Activated CD8-positive, alpha-beta memory T cell treated with anti-CD3 and anti-CD28 coated beads, Interleukin-2, amount 10 ng/mL, durations not matched to agents 7 days and 5 days (primary cell): Measurements from ENCODE around the gene RAMP2. TPM values are rescaled to one million over a fixed set of nuclear protein-coding genes. Genes with fewer than 3 reads are reported as not detected.
"Not testable (repeated sequence)": the region's sequence is repeated elsewhere in the genome, so short reads cannot be mapped to it uniquely, and the experiment has no call there.

Experiments
- ATAC-seq: fragments of 150-1000 bp; cut with Tn5 transposase; one replicate; pipeline ENCODE4 v1.10.0; 2021; ENCODE audit warnings: moderate library complexity
- CTCF ChIA-PET: fragments of 350-600 bp; sonication (Branson Sonifier 250); formaldehyde crosslinking; loops from one replicate; lab custom pipeline; 2021; ENCODE audit warnings: antibody characterized with exemption; lab: Charles Lee
- DNase-seq: peaks from one replicate; pipeline ENCODE4 v3.0.0-alpha.2; 2020
- H3K27ac Mint-ChIP-seq: one replicate; pipeline ENCODE4 v1.8.0; 2021; ENCODE audit warnings: mild to moderate bottlenecking, mixed read lengths
- H3K27me3 Mint-ChIP-seq: one replicate; pipeline ENCODE4 v1.8.0; 2021; ENCODE audit warnings: mixed read lengths
- H3K36me3 Mint-ChIP-seq: one replicate; pipeline ENCODE4 v1.8.0; 2021; ENCODE audit warnings: mild to moderate bottlenecking, mixed read lengths
- H3K4me1 Mint-ChIP-seq: one replicate; pipeline ENCODE4 v1.8.0; 2021; ENCODE audit warnings: mixed read lengths
- H3K4me3 Mint-ChIP-seq: one replicate; pipeline ENCODE4 v1.8.0; 2021; ENCODE audit warnings: mild to moderate bottlenecking, moderate library complexity, mixed read lengths
- H3K9me3 Mint-ChIP-seq: one replicate; pipeline ENCODE4 v1.8.0; 2022; ENCODE audit warnings: low read depth, mixed read lengths
- total RNA-seq, 2 experiments: library from RNA; stranded (reverse); gene quantifications; one replicate each; pipeline ENCODE4 v1.2.3, GENCODE V29; 2021

The RAMP2 gene
- total RNA-seq, 2 experiments from 2014 or later = not detected

DNA sequence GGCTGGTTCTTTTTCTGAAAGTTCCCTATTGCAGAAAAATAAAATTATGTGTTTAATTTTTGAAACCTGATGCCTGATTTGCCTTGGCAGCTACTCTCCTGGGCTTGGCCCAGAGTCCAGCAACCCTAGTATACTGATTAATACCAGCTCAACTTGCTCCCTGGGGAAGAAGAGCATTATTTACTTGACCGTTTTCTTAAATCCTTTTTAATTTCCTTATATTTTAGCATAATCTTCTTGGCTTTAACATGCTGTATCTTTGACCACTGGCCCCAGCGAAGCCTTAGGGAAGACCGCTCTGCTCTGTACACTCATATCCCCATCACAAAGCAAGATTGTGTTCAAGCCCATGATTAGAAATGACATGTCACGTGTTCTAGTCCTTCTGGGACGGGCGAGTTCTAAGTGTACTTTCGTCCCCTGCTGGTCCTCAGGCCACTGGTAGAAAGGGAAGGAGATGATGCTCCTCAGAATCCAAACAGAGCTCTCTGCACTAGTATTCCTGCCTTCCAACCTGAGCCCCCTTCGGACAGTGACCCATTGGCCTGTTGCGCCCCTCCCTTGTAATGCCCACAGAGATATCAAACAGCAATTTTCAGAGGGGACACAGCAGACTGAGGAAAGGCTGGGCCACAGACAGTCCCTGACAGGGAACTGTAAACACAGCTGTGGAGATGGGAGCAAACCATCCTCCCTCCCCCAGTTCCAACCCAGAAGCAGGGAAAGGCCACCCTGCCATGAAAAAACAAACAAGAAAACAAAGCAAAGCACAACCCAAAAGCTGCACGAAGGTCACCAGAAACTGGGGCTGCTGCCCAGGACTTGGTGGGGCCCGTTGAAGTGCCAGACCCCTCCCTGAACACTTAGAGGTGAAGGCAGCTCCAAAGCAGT, 11.9 kb upstream of the RAMP2 start:
- Mint-ChIP-seq H3K4me1 (peaks cover 9% of the 10 kb centered on the region), H3K36me3 (no peaks in the 10 kb centered on the region), H3K27ac (no peak overlapping the region), H3K27me3 (peaks cover 58% of the 10 kb centered on the region), H3K9me3 (no peaks in the 10 kb centered on the region), H3K4me3 (no peak overlapping the region)
- CTCF ChIA-PET = interaction anchor here (1.1 to 2.8 kb wide), 7 partner anchors 12 to 171 kb away, joined by 3 to 11 read pairs (median 3); partner anchors contain the start of gene RAMP2
- ATAC-seq = no peak
- no peak for DNase-seq

DNA sequence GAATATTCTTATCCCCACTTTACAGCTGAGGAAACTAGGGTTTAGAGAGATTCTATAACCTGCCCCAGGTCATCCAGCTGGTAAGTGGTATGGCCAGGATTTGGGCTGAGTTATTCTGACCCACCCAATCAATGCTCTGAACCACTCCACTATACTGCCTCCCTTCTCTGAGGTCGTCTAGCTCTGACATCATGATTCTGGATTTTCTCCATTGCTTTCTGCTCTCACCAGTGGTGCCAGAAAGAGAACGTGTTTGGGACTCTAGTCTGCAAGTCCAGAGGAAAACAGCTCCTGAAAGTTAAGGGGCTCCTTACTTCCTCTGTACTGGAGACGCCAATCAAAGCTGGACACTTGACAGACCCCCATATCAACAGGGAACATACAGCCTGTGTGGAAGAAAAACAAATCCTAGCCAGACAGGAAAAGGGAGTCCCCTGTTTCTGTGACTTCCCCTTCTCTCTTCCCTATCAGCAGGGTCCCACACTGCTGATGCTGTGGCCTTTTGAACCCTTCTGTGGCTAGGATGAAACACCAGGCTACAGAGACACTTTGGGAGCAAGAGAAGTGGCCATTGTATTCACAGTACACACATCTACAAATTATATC, 10.2 kb upstream of the RAMP2 start:
- DNase-seq = no peak
- H3K9me3 Mint-ChIP-seq = no peaks in the 10 kb centered on the region
- no peak overlapping the region for H3K27ac Mint-ChIP-seq
- peaks cover 64% of the 10 kb centered on the region for H3K27me3 Mint-ChIP-seq
- H3K36me3 Mint-ChIP-seq = no peaks in the 10 kb centered on the region
- CTCF ChIA-PET = interaction anchor here (1.5 to 2.8 kb wide), 3 partner anchors 10 to 28 kb away, joined by 3 to 11 read pairs (median 6); partner anchors contain the start of gene RAMP2
- no peak overlapping the region for H3K4me3 Mint-ChIP-seq
- no peaks in the 10 kb centered on the region for H3K4me1 Mint-ChIP-seq
- no peak for ATAC-seq

DNA sequence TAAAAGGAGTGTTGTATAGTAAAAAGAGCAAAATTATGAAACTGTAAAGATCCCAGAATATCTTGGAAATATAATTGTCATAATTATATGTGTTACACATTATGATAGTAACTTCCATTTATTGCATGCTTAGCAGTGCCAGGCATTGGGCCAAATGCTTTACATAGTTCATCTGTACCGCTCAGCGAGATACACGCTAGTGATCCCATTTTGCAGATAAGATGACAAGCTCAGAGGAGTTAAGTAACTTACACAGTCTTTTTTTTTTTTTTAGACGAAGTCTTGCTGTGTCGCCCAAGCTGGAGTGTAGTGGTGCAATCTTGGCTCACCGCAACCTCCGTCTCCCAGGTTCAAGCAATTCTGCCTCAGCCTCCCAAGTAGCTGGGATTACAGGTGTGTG, 9.4 kb upstream of the RAMP2 start:
- CTCF ChIA-PET = interaction anchor here (2.8 kb wide), 1 partner anchor 12 kb away, joined by 11 read pairs; no protein-coding TSS in a partner anchor
- Mint-ChIP-seq H3K27ac (no peak overlapping the region), H3K36me3 (no peaks in the 10 kb centered on the region), H3K4me3 (no peak overlapping the region), H3K27me3 (peaks cover 63% of the 10 kb centered on the region), H3K4me1 (no peaks in the 10 kb centered on the region), H3K9me3 (no peaks in the 10 kb centered on the region)
- ATAC-seq = no peak
- no peak for DNase-seq

DNA sequence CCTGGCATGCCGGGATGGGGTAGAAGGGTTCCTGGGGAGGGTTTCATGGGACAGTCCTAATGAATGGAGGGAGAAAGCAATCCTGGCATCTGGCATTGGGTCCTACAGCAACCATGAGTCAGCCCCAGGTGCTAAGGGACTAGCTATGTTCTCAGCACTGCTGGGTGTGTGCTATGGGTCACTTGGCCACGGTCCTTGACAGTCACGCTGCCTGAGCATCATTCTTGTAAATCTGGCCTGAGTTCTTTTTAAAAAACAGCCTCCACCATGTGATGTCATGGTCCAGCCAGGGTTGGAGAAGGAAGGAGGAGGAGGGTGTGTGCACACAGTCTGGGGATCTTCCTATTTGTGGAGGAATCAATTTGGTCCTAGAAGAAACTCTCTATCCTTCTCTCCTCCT, 6.2 kb upstream of the RAMP2 start:
- no peaks in the 10 kb centered on the region for H3K4me1 Mint-ChIP-seq
- DNase-seq (no peak), ATAC-seq (no peak)
- H3K4me3 Mint-ChIP-seq = no peak overlapping the region
- CTCF ChIA-PET = interaction anchor here (1.0 to 1.5 kb wide), 3 partner anchors 9 to 177 kb away, joined by 3 to 7 read pairs (median 7); partner anchors contain the start of gene PSMC3IP
- H3K27ac Mint-ChIP-seq = no peak overlapping the region
- no peaks in the 10 kb centered on the region for H3K9me3 Mint-ChIP-seq
- peaks cover 62% of the 10 kb centered on the region for H3K27me3 Mint-ChIP-seq
- H3K36me3 Mint-ChIP-seq = no peaks in the 10 kb centered on the region

DNA sequence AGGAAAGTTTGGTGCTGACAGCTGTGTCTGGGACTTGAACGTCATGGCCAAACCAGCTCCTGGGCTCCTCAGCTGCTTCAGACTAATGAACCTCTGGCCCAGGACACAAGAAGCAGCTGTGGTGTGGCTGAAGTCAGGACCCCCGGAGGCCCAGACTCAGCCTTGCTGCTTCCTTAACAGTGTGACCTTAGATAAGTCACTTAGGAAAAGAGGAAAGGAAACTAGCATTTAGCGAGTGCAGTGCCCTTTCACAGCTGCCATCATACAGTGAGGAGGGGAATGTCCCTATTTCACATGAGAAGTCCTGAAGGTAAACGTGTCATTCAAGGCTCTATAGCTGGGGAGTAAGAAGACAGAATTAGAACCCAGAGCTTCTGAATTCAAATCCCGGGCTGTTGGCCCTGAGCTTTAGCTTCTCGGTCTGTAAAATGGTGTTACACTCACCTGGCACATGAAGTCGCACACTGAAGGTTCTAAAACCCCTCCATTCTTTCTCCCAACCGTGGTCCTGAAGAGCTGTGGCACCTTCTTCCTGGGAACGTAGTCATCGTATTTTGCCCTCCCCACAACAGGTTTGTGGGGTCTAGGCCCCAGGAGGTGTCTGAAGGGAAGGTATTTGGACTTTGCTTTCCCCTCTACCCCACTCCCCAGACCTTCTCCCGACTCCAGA, 910 bp upstream of the RAMP2 start:
- H3K27me3 Mint-ChIP-seq = peaks cover 60% of the 10 kb centered on the region
- peaks cover 3% of the 10 kb centered on the region for H3K4me1 Mint-ChIP-seq
- no peaks in the 10 kb centered on the region for H3K9me3 Mint-ChIP-seq
- H3K4me3 Mint-ChIP-seq = no peak overlapping the region
- H3K36me3 Mint-ChIP-seq = no peaks in the 10 kb centered on the region
- ATAC-seq (no peak), DNase-seq (no peak)
- H3K27ac Mint-ChIP-seq = no peak overlapping the region
- CTCF ChIA-PET = interaction anchor here (0.9 to 5.6 kb wide), 7 partner anchors 10 to 211 kb away, joined by 3 to 110 read pairs (median 4); partner anchors contain the start of genes PSMC3IP and VPS25

DNA sequence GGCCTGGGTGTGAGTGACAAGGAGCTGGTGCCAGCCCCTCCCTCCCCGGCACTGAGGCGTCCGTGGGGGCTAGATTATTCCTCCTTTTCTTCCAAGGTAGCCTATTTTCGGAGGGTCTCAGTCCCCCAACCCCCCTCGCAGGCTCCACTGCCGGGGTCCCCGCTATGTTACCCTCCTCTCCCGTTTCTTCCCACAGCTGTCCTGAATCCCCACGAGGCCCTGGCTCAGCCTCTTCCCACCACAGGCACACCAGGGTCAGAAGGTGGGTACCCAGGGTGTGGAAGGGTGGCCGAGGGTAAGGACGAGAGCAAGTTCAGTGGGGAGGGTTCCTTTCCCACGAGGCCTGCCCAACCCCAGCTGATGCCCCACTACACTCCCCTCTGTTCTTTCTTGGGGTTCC, 611 bp downstream of the RAMP2 start:
- Mint-ChIP-seq H3K27me3 (peaks cover 56% of the 10 kb centered on the region), H3K36me3 (no peaks in the 10 kb centered on the region), H3K27ac (no peak overlapping the region), H3K9me3 (no peaks in the 10 kb centered on the region), H3K4me1 (peaks cover 3% of the 10 kb centered on the region), H3K4me3 (no peak overlapping the region)
- no peak for DNase-seq
- CTCF ChIA-PET = interaction anchor here (0.8 to 5.6 kb wide), 8 partner anchors 12 to 182 kb away, joined by 3 to 110 read pairs (median 5); partner anchors contain the start of genes PLEKHH3, PSMC3IP, RETREG3 and VPS25
- no peak for ATAC-seq

DNA sequence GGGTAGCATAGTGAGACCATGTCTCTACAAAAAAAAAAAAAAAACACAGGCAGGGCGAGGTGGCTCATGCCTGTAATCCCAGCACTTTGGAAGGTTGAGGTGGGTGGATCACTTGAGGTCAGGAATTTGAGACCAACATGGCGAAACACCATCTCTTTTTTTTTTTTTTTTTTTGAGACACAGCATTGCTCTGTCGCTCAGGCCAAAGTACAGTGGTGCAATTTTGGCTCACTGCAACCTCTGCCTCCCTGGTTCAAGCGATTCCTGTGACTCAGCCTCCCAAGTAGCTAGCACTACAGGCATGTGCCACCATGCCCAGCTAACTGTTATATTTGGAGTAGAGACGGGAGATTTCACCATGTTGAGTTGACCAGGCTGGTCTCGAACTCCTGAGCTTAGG, 5.1 kb downstream of the RAMP2 start:
- no peak for ATAC-seq
- no peak overlapping the region for H3K4me3 Mint-ChIP-seq
- H3K36me3 Mint-ChIP-seq = no peaks in the 10 kb centered on the region
- H3K27ac Mint-ChIP-seq = no peak overlapping the region
- no peak for DNase-seq
- no peaks in the 10 kb centered on the region for H3K9me3 Mint-ChIP-seq
- peaks cover 39% of the 10 kb centered on the region for H3K27me3 Mint-ChIP-seq
- CTCF ChIA-PET = interaction anchor here (1.6 kb wide), 1 partner anchor 188 kb away, joined by 5 read pairs; the partner anchor contains the start of gene PSMC3IP
- no peaks in the 10 kb centered on the region for H3K4me1 Mint-ChIP-seq

DNA sequence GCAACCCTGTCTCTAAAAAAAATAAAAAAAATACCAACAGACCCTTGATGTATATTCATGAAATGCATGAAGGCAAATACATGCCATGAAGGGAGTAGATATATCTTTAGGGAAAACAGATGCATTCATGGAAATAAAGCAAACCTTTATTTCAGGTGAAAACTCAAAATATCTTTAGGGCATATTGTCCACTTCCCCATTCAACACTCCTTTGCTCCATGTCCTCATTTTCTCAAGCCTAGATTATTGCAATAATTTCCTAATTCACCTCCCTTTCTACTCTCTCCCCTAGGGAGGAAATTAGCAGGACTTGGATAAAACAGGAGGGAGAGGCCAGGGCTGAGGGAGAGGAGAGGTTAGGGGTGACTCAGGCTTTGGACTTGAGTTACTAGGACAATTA, 6.5 kb downstream of the RAMP2 start:
- Mint-ChIP-seq H3K27ac (no peak overlapping the region), H3K36me3 (no peaks in the 10 kb centered on the region)
- ATAC-seq = no peak

DNA sequence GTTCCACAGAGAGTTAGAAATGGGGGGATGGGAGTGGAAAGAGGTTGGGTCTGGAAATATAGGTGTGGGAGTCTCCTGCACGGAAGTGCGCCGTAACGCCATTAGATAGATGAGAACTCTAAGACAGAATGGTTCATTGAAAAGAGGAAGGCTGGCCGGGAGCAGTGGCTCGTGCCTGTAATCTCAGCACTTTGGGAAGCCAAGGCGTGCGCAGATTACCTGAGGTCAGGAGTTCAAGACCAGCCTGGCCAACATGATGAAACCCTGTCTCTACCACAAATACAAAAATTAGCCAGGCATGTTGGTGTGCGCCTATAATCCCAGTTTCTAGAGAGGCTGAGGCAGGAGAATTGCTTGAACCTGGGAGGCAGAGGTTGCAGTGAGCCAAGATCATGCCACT, 7.0 kb downstream of the RAMP2 start:
- H3K27me3 Mint-ChIP-seq = peaks cover 22% of the 10 kb centered on the region
- H3K4me1 Mint-ChIP-seq = peaks cover 10% of the 10 kb centered on the region

More for the DNA sequence above, 6.5 kb downstream of the RAMP2 start:
- Mint-ChIP-seq H3K4me3 (no peak overlapping the region), H3K4me1 (peaks cover 7% of the 10 kb centered on the region), H3K9me3 (no peaks in the 10 kb centered on the region), H3K27me3 (peaks cover 27% of the 10 kb centered on the region)
- no peak for DNase-seq
- CTCF ChIA-PET = interaction anchor here (1.6 kb wide), 1 partner anchor 189 kb away, joined by 5 read pairs; the partner anchor contains the start of gene PSMC3IP

DNA sequence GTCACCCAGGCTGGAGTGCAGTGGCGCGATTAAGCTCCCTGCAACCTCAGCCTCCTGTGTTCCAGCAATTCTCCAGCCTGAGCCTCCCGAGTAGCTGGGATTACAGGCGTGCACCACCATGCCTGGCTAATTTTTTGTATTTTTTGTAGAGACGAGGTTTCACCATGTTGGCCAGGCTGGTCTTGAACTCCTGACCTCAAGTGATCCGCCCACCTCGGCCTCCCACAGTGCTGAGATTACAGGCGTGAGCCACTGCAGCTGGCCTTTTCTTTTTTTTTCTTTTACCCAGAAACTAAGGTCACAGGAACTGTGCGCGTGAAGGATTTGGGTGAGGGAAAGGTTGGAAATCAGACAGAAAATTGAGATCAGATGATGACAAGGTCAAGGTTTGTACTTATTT, 8.9 kb downstream of the RAMP2 start:
- H3K36me3 Mint-ChIP-seq, H3K27ac Mint-ChIP-seq, H3K4me3 Mint-ChIP-seq, DNase-seq, H3K9me3 Mint-ChIP-seq, ATAC-seq: not testable (repeated sequence)
- Mint-ChIP-seq H3K27me3 (peaks cover 16% of the 10 kb centered on the region), H3K4me1 (peaks cover 28% of the 10 kb centered on the region)
- CTCF ChIA-PET = interaction anchor here (1.3 to 1.4 kb wide), 3 partner anchors 9 to 192 kb away, joined by 3 to 5 read pairs (median 3); partner anchors contain the start of genes PSMC3IP and RAMP2

More for the DNA sequence above, 7.0 kb downstream of the RAMP2 start:
- H3K36me3 Mint-ChIP-seq, H3K9me3 Mint-ChIP-seq, H3K4me3 Mint-ChIP-seq, ATAC-seq, CTCF ChIA-PET, H3K27ac Mint-ChIP-seq, DNase-seq: not testable (repeated sequence)

DNA sequence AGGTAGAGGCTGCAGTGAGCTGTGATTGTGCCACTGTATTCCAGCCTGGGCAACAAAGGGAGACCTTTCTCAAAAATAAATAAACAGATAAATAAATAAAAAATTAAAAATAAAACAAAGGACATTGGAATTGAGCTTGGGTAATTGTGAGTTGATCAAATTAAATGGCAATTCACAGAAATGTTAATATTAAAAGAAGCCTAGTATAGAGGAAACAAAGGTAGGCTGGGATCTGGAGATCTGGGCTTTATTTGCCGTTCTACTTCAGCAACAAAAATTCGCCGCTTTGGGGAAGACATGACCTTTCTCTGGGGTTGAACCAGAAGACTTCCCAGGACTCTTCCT, 11.9 kb downstream of the RAMP2 start:
- ATAC-seq = no peak
- peaks cover 22% of the 10 kb centered on the region for H3K36me3 Mint-ChIP-seq
- peaks cover 35% of the 10 kb centered on the region for H3K4me1 Mint-ChIP-seq
- DNase-seq = no peak
- CTCF ChIA-PET = interaction anchor here (1.0 to 4.2 kb wide), 5 partner anchors 9 to 194 kb away, joined by 3 to 57 read pairs (median 6); partner anchors contain the start of genes PSMC3IP and RAMP2
- H3K27me3 Mint-ChIP-seq = peaks cover 2% of the 10 kb centered on the region
- H3K4me3 Mint-ChIP-seq = peak overlapping the region; percentile 99
- H3K9me3 Mint-ChIP-seq = no peaks in the 10 kb centered on the region
- H3K27ac Mint-ChIP-seq = peak overlapping the region; percentile 98

DNA sequence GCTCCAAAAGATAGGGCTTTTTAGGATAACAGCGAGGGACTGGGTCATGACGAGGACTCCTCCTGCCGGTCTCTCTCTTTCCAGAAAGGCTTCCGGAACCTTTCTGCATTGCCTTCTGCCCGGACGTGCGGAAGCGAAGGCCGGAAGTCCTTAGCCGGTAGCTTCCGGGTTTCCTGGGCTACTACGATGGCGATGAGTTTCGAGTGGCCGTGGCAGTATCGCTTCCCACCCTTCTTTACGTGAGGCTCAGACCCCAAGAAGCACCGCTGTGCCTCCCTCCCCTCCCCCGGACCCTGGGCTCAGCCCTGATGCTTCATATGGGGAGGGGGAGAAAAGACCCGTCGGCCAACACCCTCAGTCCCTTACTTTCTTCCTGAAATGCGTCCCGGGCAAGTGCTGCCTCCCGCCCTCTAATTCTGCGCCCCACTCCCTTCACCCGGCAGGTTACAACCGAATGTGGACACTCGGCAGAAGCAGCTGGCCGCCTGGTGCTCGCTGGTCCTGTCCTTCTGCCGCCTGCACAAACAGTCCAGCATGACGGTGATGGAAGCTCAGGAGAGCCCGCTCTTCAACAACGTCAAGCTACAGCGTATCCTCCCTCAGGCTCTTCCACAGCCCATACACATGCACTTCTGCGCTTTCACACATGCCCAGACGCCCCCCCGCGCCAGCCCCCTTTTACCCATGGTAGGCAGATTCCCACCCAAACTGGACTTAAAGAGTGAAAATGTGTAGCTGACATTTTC, 12.4 kb downstream of the RAMP2 start, which contains the start of gene VPS25:
Gene VPS25, plus strand, starts transcription at position 160 of the 746 bp plus-strand sequence. Its CDS starts 27 bp downstream, at position 187.
- Mint-ChIP-seq H3K4me3 (peak within 1 kb of the TSS; percentile 99), H3K27ac (peak within 1 kb of the TSS; percentile 98), H3K27me3 (no peaks in the 10 kb centered on the region), H3K9me3 (no peaks in the 10 kb centered on the region), H3K36me3 (peaks cover 25% of the 10 kb centered on the region), H3K4me1 (peaks cover 35% of the 10 kb centered on the region)
- ATAC-seq = peak; percentile 97
- DNase-seq = peak; percentile 84
- CTCF ChIA-PET = interaction anchor here (1.0 to 4.2 kb wide), 7 partner anchors 9 to 195 kb away, joined by 3 to 57 read pairs (median 6); partner anchors contain the start of genes BECN1, PSMC3IP and RAMP2
